Measurements from ENCODE around the gene POU2AF2.
"Not testable (repeated sequence)": the region's sequence is repeated elsewhere in the genome, so short reads cannot be mapped to it uniquely, and the experiment has no call there.

POU2AF2 gene

GRCh38 chr11:111310088-111310487, 64.6 kb downstream of the POU2AF2 start:
- in situ Hi-C loops (cut with MboI; ENCODE audit: low pct_unique_long_range_greater_than_20kb, low sequenced_read_pairs, unreplicated experiment) = no loop called here
- no peak for TF ChIP-seq CTCF (IDR thresholded peaks at IDR 0.05; ENCODE audit: extremely low read depth, insufficient read depth, missing control alignments)
- no peak for DNase-seq (ENCODE audit: low spot score)

GRCh38 chr11:111310723-111311122, 65.2 kb downstream of the POU2AF2 start:
- in situ Hi-C loops (cut with MboI; ENCODE audit: low pct_unique_long_range_greater_than_20kb, low sequenced_read_pairs, unreplicated experiment) = no loop called here
- DNase-seq (ENCODE audit: low spot score) = no peak
- TF ChIP-seq CTCF (IDR thresholded peaks at IDR 0.05; ENCODE audit: extremely low read depth, insufficient read depth, missing control alignments) = no peak

- no peak for DNase-seq (ENCODE audit: low spot score)
- in situ Hi-C loops (cut with MboI; ENCODE audit: low pct_unique_long_range_greater_than_20kb, low sequenced_read_pairs, unreplicated experiment) = no loop called here
- TF ChIP-seq CTCF (IDR thresholded peaks at IDR 0.05; ENCODE audit: extremely low read depth, insufficient read depth, missing control alignments) = no peak
Observed at GRCh38 chr11:111312076-111312475, 66.6 kb downstream of the POU2AF2 start.

GRCh38 chr11:111319296-111319695, 73.8 kb downstream of the POU2AF2 start:
- no peak for DNase-seq (ENCODE audit: low spot score)
- in situ Hi-C loops (cut with MboI; ENCODE audit: low pct_unique_long_range_greater_than_20kb, low sequenced_read_pairs, unreplicated experiment) = no loop called here
- no peak for TF ChIP-seq CTCF (IDR thresholded peaks at IDR 0.05; ENCODE audit: extremely low read depth, insufficient read depth, missing control alignments)

DNA sequence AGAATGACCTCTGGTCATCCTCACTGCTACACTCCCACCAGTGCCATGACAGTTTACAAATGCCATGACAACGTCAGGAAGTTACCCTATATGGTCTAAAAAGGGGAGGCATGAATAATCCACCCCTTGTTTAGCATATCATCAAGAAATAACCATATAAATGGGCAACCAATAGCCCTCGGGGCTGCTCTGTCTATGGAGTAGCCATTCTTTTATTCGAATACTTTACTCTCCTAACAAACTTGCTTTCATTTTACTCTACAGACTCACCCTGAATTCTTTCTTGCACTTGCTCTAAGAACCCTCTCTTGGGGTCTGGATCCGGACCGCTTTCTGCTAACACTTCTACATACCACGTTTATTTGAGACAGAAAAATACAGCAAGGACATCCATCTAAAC, 74.7 kb downstream of the POU2AF2 start:
- in situ Hi-C loops (cut with MboI; ENCODE audit: low pct_unique_long_range_greater_than_20kb, low sequenced_read_pairs, unreplicated experiment); DNase-seq (ENCODE audit: low spot score): not testable (repeated sequence)

- in situ Hi-C loops (cut with MboI; ENCODE audit: low pct_unique_long_range_greater_than_20kb, low sequenced_read_pairs, unreplicated experiment) = no loop called here
- DNase-seq (ENCODE audit: low spot score) = no peak
- no peak for TF ChIP-seq CTCF (IDR thresholded peaks at IDR 0.05; ENCODE audit: extremely low read depth, insufficient read depth, missing control alignments)
Observed at GRCh38 chr11:111320728-111321568, 75.4 kb downstream of the POU2AF2 start.

- in situ Hi-C loops (cut with MboI; ENCODE audit: low pct_unique_long_range_greater_than_20kb, low sequenced_read_pairs, unreplicated experiment) = no loop called here
- DNase-seq (ENCODE audit: low spot score) = no peak
- no peak for TF ChIP-seq CTCF (IDR thresholded peaks at IDR 0.05; ENCODE audit: extremely low read depth, insufficient read depth, missing control alignments)
Observed at GRCh38 chr11:111322534-111322933, 77.0 kb downstream of the POU2AF2 start.

Measured in GM13977 (cell line).